ENCODE measurements around the gene PTGER2. TPM values are rescaled to one million over a fixed set of nuclear protein-coding genes. Genes with fewer than 3 reads are reported as not detected.

PTGER2 gene
- total RNA-seq, 1 experiment from 2014 or later, result 0.12 TPM

GRCh38 chr14:52299692-52300278, 14.3 kb upstream of the PTGER2 start:
- H3K27ac Mint-ChIP-seq (ENCODE audit: low read depth, unreplicated experiment), result no peak overlapping the region
- CTCF ChIA-PET, result interaction anchor here (0.5 to 3.2 kb wide), 34 partner anchors 10 to 1460 kb away, joined by 3 to 25 read pairs (median 4); no protein-coding TSS in a partner anchor
- H3K4me1 Mint-ChIP-seq (ENCODE audit: insufficient read depth, unreplicated experiment), result no peaks in the 10 kb centered on the region
- BruUV-seq (replicated peaks), result no TSS peak
- H3K9me3 Mint-ChIP-seq (ENCODE audit: unreplicated experiment), result no peaks in the 10 kb centered on the region
- intact Hi-C loops (cut with micrococcal nuclease), result loop anchor here (1.0 to 5.0 kb wide), 3 partner anchors 118 to 1008 kb away; no protein-coding TSS in a partner anchor
- H3K4me3 Mint-ChIP-seq (ENCODE audit: unreplicated experiment), result no peak overlapping the region
- no peaks in the 10 kb centered on the region for H3K36me3 Mint-ChIP-seq (ENCODE audit: insufficient read depth, unreplicated experiment)
- no peaks in the 10 kb centered on the region for H3K27me3 Mint-ChIP-seq (ENCODE audit: insufficient read depth, unreplicated experiment)
- peak; percentile 61 for TF ChIP-seq CTCF (IDR thresholded peaks at IDR 0.05; ENCODE audit: unreplicated experiment)
- POLR2A ChIA-PET, result interaction anchor here (1.3 to 1.7 kb wide), 2 partner anchors 157 to 158 kb away, joined by 3 to 7 read pairs; no protein-coding TSS in a partner anchor
- peak; percentile 60 for DNase-seq (ENCODE audit: unreplicated experiment)

- Mint-ChIP-seq H3K36me3 (ENCODE audit: insufficient read depth, unreplicated experiment) (no peaks in the 10 kb centered on the region), H3K4me1 (ENCODE audit: insufficient read depth, unreplicated experiment) (no peaks in the 10 kb centered on the region), H3K4me3 (ENCODE audit: unreplicated experiment) (no peak overlapping the region), H3K9me3 (ENCODE audit: unreplicated experiment) (no peaks in the 10 kb centered on the region), H3K27ac (ENCODE audit: low read depth, unreplicated experiment) (no peak overlapping the region), H3K27me3 (ENCODE audit: insufficient read depth, unreplicated experiment) (no peaks in the 10 kb centered on the region)
- peak; percentile 32 for DNase-seq (ENCODE audit: unreplicated experiment)
- TF ChIP-seq CTCF (IDR thresholded peaks at IDR 0.05; ENCODE audit: unreplicated experiment), result no peak
- ChIA-PET CTCF (interaction anchor here (1.1 kb wide), 1 partner anchor 9 kb away, joined by 3 read pairs; no protein-coding TSS in a partner anchor), POLR2A (interaction anchor here (0.6 kb wide), 1 partner anchor 323 kb away, joined by 3 read pairs; no protein-coding TSS in a partner anchor)
- BruUV-seq (replicated peaks), result no TSS peak
- intact Hi-C loops (cut with micrococcal nuclease), result no loop called here
These were observed 10.9 kb upstream of the PTGER2 start for GRCh38 chr14:52303236-52303635.

- intact Hi-C loops (cut with micrococcal nuclease), result no loop called here
- Mint-ChIP-seq H3K4me1 (ENCODE audit: insufficient read depth, unreplicated experiment) (no peaks in the 10 kb centered on the region), H3K27me3 (ENCODE audit: insufficient read depth, unreplicated experiment) (no peaks in the 10 kb centered on the region), H3K4me3 (ENCODE audit: unreplicated experiment) (no peak overlapping the region), H3K36me3 (ENCODE audit: insufficient read depth, unreplicated experiment) (no peaks in the 10 kb centered on the region), H3K9me3 (ENCODE audit: unreplicated experiment) (no peaks in the 10 kb centered on the region), H3K27ac (ENCODE audit: low read depth, unreplicated experiment) (no peak overlapping the region)
- ChIA-PET POLR2A (interaction anchor here (1.1 kb wide), 1 partner anchor 9 kb away, joined by 3 read pairs; no protein-coding TSS in a partner anchor), CTCF (interaction anchor here (1.4 kb wide), 1 partner anchor 16 kb away, joined by 4 read pairs; no protein-coding TSS in a partner anchor)
- no peak for DNase-seq (ENCODE audit: unreplicated experiment)
- no TSS peak for BruUV-seq (replicated peaks)
- TF ChIP-seq CTCF (IDR thresholded peaks at IDR 0.05; ENCODE audit: unreplicated experiment), result no peak
These were observed 9.7 kb upstream of the PTGER2 start for GRCh38 chr14:52304248-52304904.

- no peak for DNase-seq (ENCODE audit: unreplicated experiment)
- no peaks in the 10 kb centered on the region for H3K9me3 Mint-ChIP-seq (ENCODE audit: unreplicated experiment)
- no peak overlapping the region for H3K4me3 Mint-ChIP-seq (ENCODE audit: unreplicated experiment)
- no peaks in the 10 kb centered on the region for H3K27me3 Mint-ChIP-seq (ENCODE audit: insufficient read depth, unreplicated experiment)
- intact Hi-C loops (cut with micrococcal nuclease), result no loop called here
- H3K36me3 Mint-ChIP-seq (ENCODE audit: insufficient read depth, unreplicated experiment), result no peaks in the 10 kb centered on the region
- ChIA-PET CTCF (interaction anchor here (1.4 kb wide), 1 partner anchor 16 kb away, joined by 4 read pairs; no protein-coding TSS in a partner anchor), POLR2A (interaction anchor here (1.1 kb wide), 1 partner anchor 9 kb away, joined by 3 read pairs; no protein-coding TSS in a partner anchor)
- TF ChIP-seq CTCF (IDR thresholded peaks at IDR 0.05; ENCODE audit: unreplicated experiment), result no peak
- H3K27ac Mint-ChIP-seq (ENCODE audit: low read depth, unreplicated experiment), result no peak overlapping the region
- BruUV-seq (replicated peaks), result no TSS peak
- no peaks in the 10 kb centered on the region for H3K4me1 Mint-ChIP-seq (ENCODE audit: insufficient read depth, unreplicated experiment)
These were observed 9.1 kb upstream of the PTGER2 start for GRCh38 chr14:52305014-52305413.
